GM21529 (cell line): Measurements from ENCODE around the gene IQCH.

Experiments used
- ATAC-seq: cut with Tn5 transposase; IDR thresholded peaks from one replicate; pipeline ENCODE4 v1.9.1; 2021; ENCODE audit not compliant: unreplicated experiment

IQCH gene

DNA sequence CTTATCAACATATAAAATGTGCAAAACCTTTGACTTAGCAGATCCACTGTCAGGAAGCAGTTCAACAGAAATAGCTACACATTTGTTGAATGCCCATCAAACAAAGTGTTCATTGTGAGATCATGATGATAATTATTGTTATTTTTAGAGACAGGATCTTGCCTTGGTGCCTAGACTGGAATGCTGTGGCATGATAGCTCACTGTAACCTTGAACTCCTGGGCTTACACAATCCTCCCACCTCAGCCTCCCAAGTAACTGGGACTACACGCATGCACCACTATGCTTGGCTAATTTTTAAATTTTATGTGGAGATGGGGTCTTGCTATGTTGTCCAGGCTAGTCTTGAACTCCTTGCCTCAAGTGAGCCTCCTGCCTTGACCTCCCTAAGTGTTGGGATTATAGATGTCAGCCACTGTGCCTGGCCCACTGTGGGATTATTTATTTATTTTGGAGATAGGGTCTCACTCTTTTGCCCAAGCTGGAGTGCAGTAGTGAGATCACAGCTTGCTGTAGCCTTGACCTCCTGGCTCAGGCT lies 296.7 kb downstream of the IQCH start:
- ATAC-seq = no peak
